Bronchial epithelial cell (primary cell): ENCODE data around the gene NT5E. TPM values are rescaled to one million over a fixed set of nuclear protein-coding genes. Genes with fewer than 3 reads are reported as not detected.
A peak's percentile ranks its signal among the peaks of the same experiment; 100 is the strongest.

Experiments
- DNase-seq: peaks from one replicate; pipeline ENCODE4 v3.0.0-alpha.2; 2010; ENCODE audit warnings: low read depth
- FAIRE-seq: peaks from 2 replicates; lab custom pipeline; 2011; peaks lifted over from hg19 to GRCh38; lab: Jason Lieb, UNC
- H3K27me3 ChIP-seq: 2 replicates; pipeline ENCODE4 v1.5.1; 2011; ENCODE audit warnings: low read length; ENCODE audit not compliant: control insufficient read depth, insufficient read depth
- H3K36me3 ChIP-seq: 2 replicates; pipeline ENCODE4 v1.5.1; 2011; ENCODE audit warnings: low read length; ENCODE audit not compliant: control insufficient read depth, insufficient read depth
- H3K4me3 ChIP-seq: 2 replicates; pipeline ENCODE4 v1.5.1; 2011; ENCODE audit warnings: mild to moderate bottlenecking, low read depth, low read length, control low read depth
- total RNA-seq: library from RNA; depleted of rRNA; stranded (reverse); fragments of >200 nt; gene quantifications from 2 replicates; pipeline ENCODE4 v1.2.1, GENCODE V29; 2014
- TF ChIP-seq, protein P1 (sequence below): IDR thresholded peaks from 2 replicates; pipeline ENCODE4 v1.5.1; 2011; ENCODE audit warnings: mild to moderate bottlenecking, moderate library complexity, low read length, control low read depth, inconsistent platforms; ENCODE audit not compliant: insufficient read depth, severe bottlenecking

Gene NT5E
- total RNA-seq, 1 donor from 2014 or later = 71.1 TPM

DNA sequence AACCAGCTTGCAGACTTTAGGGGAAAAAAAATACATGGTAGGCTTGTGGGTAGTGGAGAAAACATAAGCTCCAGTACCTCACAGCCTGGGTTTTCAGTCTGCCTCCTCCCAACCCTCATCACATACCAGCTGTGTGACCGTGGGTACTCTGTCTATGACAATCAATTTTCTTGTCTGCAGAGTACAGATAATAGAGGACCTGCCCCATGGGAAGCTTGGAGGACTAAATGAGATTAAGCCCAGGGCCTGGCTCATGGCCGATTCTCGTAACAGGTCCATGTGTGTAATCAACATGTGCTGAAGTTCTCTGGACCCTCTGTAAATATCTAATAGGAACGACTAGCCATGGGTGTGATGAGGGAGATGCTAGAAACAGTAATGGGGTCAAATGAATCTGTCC, 34.0 kb downstream of the NT5E start:
- FAIRE-seq = no peak
- no peaks in the 10 kb centered on the region for H3K27me3 ChIP-seq
- TF ChIP-seq, protein P1, sequence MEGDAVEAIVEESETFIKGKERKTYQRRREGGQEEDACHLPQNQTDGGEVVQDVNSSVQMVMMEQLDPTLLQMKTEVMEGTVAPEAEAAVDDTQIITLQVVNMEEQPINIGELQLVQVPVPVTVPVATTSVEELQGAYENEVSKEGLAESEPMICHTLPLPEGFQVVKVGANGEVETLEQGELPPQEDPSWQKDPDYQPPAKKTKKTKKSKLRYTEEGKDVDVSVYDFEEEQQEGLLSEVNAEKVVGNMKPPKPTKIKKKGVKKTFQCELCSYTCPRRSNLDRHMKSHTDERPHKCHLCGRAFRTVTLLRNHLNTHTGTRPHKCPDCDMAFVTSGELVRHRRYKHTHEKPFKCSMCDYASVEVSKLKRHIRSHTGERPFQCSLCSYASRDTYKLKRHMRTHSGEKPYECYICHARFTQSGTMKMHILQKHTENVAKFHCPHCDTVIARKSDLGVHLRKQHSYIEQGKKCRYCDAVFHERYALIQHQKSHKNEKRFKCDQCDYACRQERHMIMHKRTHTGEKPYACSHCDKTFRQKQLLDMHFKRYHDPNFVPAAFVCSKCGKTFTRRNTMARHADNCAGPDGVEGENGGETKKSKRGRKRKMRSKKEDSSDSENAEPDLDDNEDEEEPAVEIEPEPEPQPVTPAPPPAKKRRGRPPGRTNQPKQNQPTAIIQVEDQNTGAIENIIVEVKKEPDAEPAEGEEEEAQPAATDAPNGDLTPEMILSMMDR = no peak
- peaks cover 1% of the 10 kb centered on the region for H3K36me3 ChIP-seq
- H3K4me3 ChIP-seq = no peak overlapping the region
- no peak for DNase-seq

GRCh38 chr6:85484948-85485347, 35.1 kb downstream of the NT5E start:
- H3K4me3 ChIP-seq = no peak overlapping the region
- no peak for FAIRE-seq
- DNase-seq = no peak
- H3K27me3 ChIP-seq = no peaks in the 10 kb centered on the region
- TF ChIP-seq, protein P1 = no peak
- H3K36me3 ChIP-seq = peaks cover 3% of the 10 kb centered on the region

DNA sequence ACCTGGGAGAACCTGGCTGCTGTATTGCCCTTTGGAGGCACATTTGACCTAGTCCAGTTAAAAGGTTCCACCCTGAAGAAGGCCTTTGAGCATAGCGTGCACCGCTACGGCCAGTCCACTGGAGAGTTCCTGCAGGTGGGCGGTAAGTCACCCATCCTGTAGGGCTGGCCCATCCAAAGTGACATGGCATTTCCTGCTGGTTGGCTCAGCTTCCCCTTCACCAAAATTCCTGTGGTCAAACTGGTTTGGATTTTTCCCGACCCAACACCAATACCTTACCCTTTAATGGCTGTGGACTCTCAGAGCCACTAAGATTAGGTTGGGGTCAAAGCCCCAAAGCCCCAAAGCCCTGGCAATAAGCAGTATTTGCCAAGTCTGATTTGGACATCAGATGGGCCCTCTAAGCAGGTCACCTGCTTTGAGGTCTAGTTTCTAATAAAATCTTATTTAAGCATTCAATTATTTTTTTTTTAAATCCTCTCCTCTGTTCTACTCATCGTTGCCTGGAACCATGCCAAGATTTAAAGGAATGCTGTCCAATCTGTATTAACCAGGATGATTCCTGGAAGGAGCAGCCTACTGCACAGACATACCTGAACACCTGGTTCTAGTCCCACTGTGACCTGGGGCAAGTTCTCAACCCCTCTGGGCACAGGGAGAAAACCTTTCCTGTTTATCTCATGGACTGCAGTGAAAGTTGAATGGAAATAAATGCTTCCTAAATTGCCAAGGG, 40.8 kb downstream of the NT5E start:
- DNase-seq = peak; percentile 54
- Histone ChIP-seq H3K36me3 (peaks cover 4% of the 10 kb centered on the region), H3K27me3 (no peaks in the 10 kb centered on the region), H3K4me3 (no peak overlapping the region)
- no peak for FAIRE-seq
- TF ChIP-seq, protein P1 = no peak

GRCh38 chr6:85493389-85493788, 43.5 kb downstream of the NT5E start:
- TF ChIP-seq, protein P1 = no peak
- H3K36me3 ChIP-seq = peaks cover 3% of the 10 kb centered on the region
- FAIRE-seq = no peak
- no peak overlapping the region for H3K4me3 ChIP-seq
- H3K27me3 ChIP-seq = no peaks in the 10 kb centered on the region
- DNase-seq = no peak

- peaks cover 1% of the 10 kb centered on the region for H3K36me3 ChIP-seq
- peak; percentile 58 for DNase-seq
- TF ChIP-seq, protein P1 = no peak
- H3K27me3 ChIP-seq = no peaks in the 10 kb centered on the region
- no peak for FAIRE-seq
- no peak overlapping the region for H3K4me3 ChIP-seq
Measured at GRCh38 chr6:85494547-85495536, 45.0 kb downstream of the NT5E start.
